Vagina (tissue), 2 donors: Measurements from ENCODE around the gene ETV3.

ENCODE experiments used
- POLR2A ChIP-seq, 2 donors: fragments of 450-650 bp; IDR thresholded peaks; one replicate each; pipeline ENCODE4 v1.6.1; 2017; ENCODE audit warnings: antibody characterized with exemption in 2 of 2, mild to moderate bottlenecking in 2 of 2, moderate library complexity in 2 of 2
- POLR2AphosphoS5 ChIP-seq, 2 donors: sonication (generic); formaldehyde crosslinking; IDR thresholded peaks; one replicate each; pipeline ENCODE4 v1.9.0; 2017; ENCODE audit warnings: antibody characterized with exemption in 2 of 2, mild to moderate bottlenecking in 2 of 2, low read depth in 1 of 2; ENCODE audit not compliant: insufficient read depth in 1 of 2

DNA sequence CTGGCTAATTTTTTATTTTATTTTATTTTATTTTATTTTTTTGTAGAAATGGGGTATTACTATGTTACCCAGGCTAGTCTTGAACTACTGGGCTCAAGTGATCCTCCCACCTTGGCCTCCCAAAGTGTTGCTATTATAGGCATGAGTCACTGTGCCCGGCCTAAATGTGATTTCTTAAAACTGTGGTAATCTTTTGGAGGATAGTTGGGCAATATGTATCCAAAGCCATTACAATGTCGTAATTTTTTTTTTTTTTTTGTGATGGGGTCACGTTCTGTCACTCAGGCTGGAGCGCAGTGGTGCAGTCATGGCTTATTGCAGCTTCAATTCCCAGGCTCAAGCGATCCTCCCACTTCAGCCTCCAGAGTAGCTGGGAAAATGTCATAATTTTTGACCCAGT, 52.8 kb downstream of the ETV3 start:
- TF ChIP-seq POLR2AphosphoS5 (IDR thresholded peaks at IDR 0.05; ENCODE audit: insufficient read depth in 1 of 2, low read depth in 1 of 2) (no peak), POLR2A (IDR thresholded peaks at IDR 0.05) (no peak)
